GM12878 (cell line): Measurements from ENCODE around the gene COL5A1. TPM values are rescaled to one million over a fixed set of nuclear protein-coding genes. Genes with fewer than 3 reads are reported as not detected.

ENCODE experiments used
- ATAC-seq: fragments of 200-7000 bp; cut with Tn5 transposase; 3 replicates; pipeline ENCODE4 v1.9.1; 2020; ENCODE audit warnings: mild to moderate bottlenecking, moderate library complexity
- BruUV-seq: library from RNA; stranded (reverse); fragments of 400-500 nt; replicated peaks from 2 replicates; lab custom pipeline; 2021; lab: Mats Ljungman, UMichigan
- CTCF ChIA-PET: fragments of 300-600 bp; sonication (Branson Sonifier 250); formaldehyde crosslinking; extraction: SDS; loops from one replicate; lab custom pipeline; 2021; ENCODE audit warnings: inconsistent platforms; lab: Yijun Ruan, JAX
- POLR2A ChIA-PET: fragments of 350-600 bp; formaldehyde crosslinking; extraction: SDS; loops from one replicate; lab custom pipeline; 2021; ENCODE audit warnings: inconsistent platforms; lab: Charles Lee
- RAD21 ChIA-PET: fragments of 300-600 bp; sonication (Branson Sonifier 250); formaldehyde crosslinking; loops from one replicate; lab custom pipeline; 2023; ENCODE audit warnings: antibody characterized with exemption; ENCODE audit not compliant: unreplicated experiment; lab: Charles Lee
- SMC1A ChIA-PET: fragments of 300-600 bp; sonication (Branson Sonifier 250); formaldehyde crosslinking; loops from one replicate; lab custom pipeline; 2023; ENCODE audit not compliant: unreplicated experiment, uncharacterized antibody; lab: Charles Lee
- DNase-seq: peaks from one replicate; pipeline ENCODE4 v3.0.0-alpha.2; 2011; ENCODE audit warnings: low read depth, low spot score
- FAIRE-seq: peaks from 3 replicates; lab custom pipeline; 2011; peaks lifted over from hg19 to GRCh38; lab: Jason Lieb, UNC
- H2AFZ ChIP-seq: 2 replicates; pipeline ENCODE4 v1.6.0; 2011; ENCODE audit warnings: low read depth, low read length, control low read depth; ENCODE audit not compliant: control insufficient read depth
- H3K27ac ChIP-seq: 2 replicates; pipeline ENCODE4 v1.5.1; 2011; ENCODE audit warnings: control low read depth; ENCODE audit not compliant: control insufficient read depth, insufficient read depth
- H3K27me3 ChIP-seq, 2 experiments: replicated peaks in 1 of 2; 2 replicates each; pipeline versions ENCODE4 v1.6.0 to v1.6.1; 2011; ENCODE audit warnings: low read length in 1 of 2; ENCODE audit not compliant: control insufficient read depth in 2 of 2, insufficient read depth in 2 of 2
- H3K36me3 ChIP-seq, 2 experiments: 2 replicates each; pipeline ENCODE4 v1.5.1; 2011; ENCODE audit warnings: low read length in 1 of 2; ENCODE audit not compliant: control insufficient read depth in 2 of 2, insufficient read depth in 2 of 2
- H3K4me1 ChIP-seq: 2 replicates; pipeline ENCODE4 v1.6.1; 2011; ENCODE audit warnings: mild to moderate bottlenecking, low read length, moderate library complexity, mixed read lengths; ENCODE audit not compliant: control insufficient read depth, insufficient read depth
- H3K4me2 ChIP-seq: 2 replicates; pipeline ENCODE4 v1.6.0; 2011; ENCODE audit warnings: control low read depth; ENCODE audit not compliant: control insufficient read depth, insufficient read depth
- H3K4me3 ChIP-seq: fragments of 200-600 bp; sonication (generic); 2 replicates; pipeline ENCODE4 v1.5.1; 2016
- H3K79me2 ChIP-seq: 2 replicates; pipeline ENCODE4 v1.6.0; 2011; ENCODE audit warnings: low read length; ENCODE audit not compliant: control insufficient read depth, insufficient read depth
- H3K9ac ChIP-seq: 2 replicates; pipeline ENCODE4 v1.8.0; 2011; ENCODE audit warnings: low read length, control low read depth, mixed read lengths; ENCODE audit not compliant: control insufficient read depth, insufficient read depth
- H3K9me3 ChIP-seq: replicated peaks from 3 replicates; pipeline ENCODE4 v1.5.1; 2011; ENCODE audit warnings: mild to moderate bottlenecking, low read length; ENCODE audit not compliant: control insufficient read depth, insufficient read depth
- H4K20me1 ChIP-seq: 2 replicates; pipeline ENCODE4 v1.6.0; 2011; ENCODE audit not compliant: control insufficient read depth, insufficient read depth
- CEBPB ChIP-seq, 2 experiments: fragments of 150-350 bp in 1 of 2; IDR thresholded peaks; 2 replicates each; pipeline ENCODE4 v1.6.1; 2012 to 2014; ENCODE audit warnings: low read depth in 2 of 2, low read length in 2 of 2, borderline replicate concordance in 1 of 2, inconsistent platforms in 1 of 2
- CEBPZ ChIP-seq: fragments of 150-350 bp; IDR thresholded peaks from 2 replicates; pipeline ENCODE4 v1.6.1; 2016; ENCODE audit warnings: low read depth, low read length
- HDGF ChIP-seq: fragments of 450-650 bp; IDR thresholded peaks from 2 replicates; pipeline ENCODE4 v1.6.1; 2016; ENCODE audit warnings: antibody characterized with exemption
- NFYA ChIP-seq: IDR thresholded peaks from 2 replicates; pipeline ENCODE4 v1.6.1; 2011; ENCODE audit warnings: low read depth, mild to moderate bottlenecking, low read length, improper control_type of control experiment, borderline replicate concordance
- RAD51 ChIP-seq: fragments of 450-650 bp; IDR thresholded peaks from 2 replicates; pipeline ENCODE4 v1.6.1; 2016; ENCODE audit warnings: moderate library complexity, mild to moderate bottlenecking, inconsistent platforms
- RELB ChIP-seq: fragments of 450-650 bp; IDR thresholded peaks from 2 replicates; pipeline ENCODE4 v1.6.1; 2017; ENCODE audit warnings: low read depth, mild to moderate bottlenecking, moderate library complexity
- STAT1 ChIP-seq: fragments of 450-650 bp; conservative IDR thresholded peaks from 2 replicates; pipeline ENCODE4 v1.6.1; 2014; ENCODE audit warnings: antibody characterized with exemption, mild to moderate bottlenecking
- WGBS: methylation state at CpG from one replicate; pipeline ENCODE4 v1.1.6; 2016; ENCODE audit warnings: low lambda C conversion rate; ENCODE audit not compliant: insufficient replicate concordance, insufficient coverage; ENCODE audit errors: missing lambda C conversion rate; 5-methylcytosine and 5-hydroxymethylcytosine counted together
- in situ Hi-C: fragments of 300-500 bp; cut with MboI; formaldehyde crosslinking; loops from 9 replicates; pipeline ENCODE4 v1.14.3; 2018; ENCODE audit warnings: mixed read lengths
- intact Hi-C: fragments of 100-400 bp; cut with micrococcal nuclease; formaldehyde crosslinking; loops from one replicate; pipeline ENCODE4 v1.14.2; 2022; ENCODE audit not compliant: unreplicated experiment
- polyA plus RNA-seq, 11 experiments: library from polyadenylated mRNA; depleted of rRNA in 4 of 11; unstranded in 6 of 11; stranded (reverse) in 5 of 11; fragments of >200 nt; fragmentation: Nextera tagmentation in 4 of 11; fragmentation: Illumina TruSeq in 1 of 11; extraction: Ambion mirVana in 4 of 11; extraction: Trizol in 1 of 11; gene quantifications; 1 replicate in 1 of 11; 2 replicates in 10 of 11; pipeline versions ENCODE4 v1.2.1 to v1.2.3, GENCODE V29; 2011 to 2016; ENCODE audit warnings: inconsistent platforms in 2 of 11, missing spikeins in 2 of 11, low read depth in 1 of 11
- total RNA-seq, 4 experiments: library from RNA; depleted of rRNA in 3 of 4; stranded (reverse); fragments of >200 nt in 3 of 4; fragmentation: Illumina TruSeq in 1 of 4; extraction: Trizol in 1 of 4; gene quantifications; 2 replicates each; pipeline versions ENCODE4 v1.2.1 to v1.2.3, GENCODE V29; 2013 to 2021

COL5A1 gene
- total and polyA plus RNA-seq, 10 of the 15 experiments (the other 5 are each of a cell fraction or from before 2014, with no cell fraction given): under 0.01 to 0.15 (median 0.13) TPM; not detected in 4

GRCh38 chr9:134813841-134814240, 172.2 kb downstream of the COL5A1 start:
- Histone ChIP-seq H3K4me3 (no peak overlapping the region), H3K79me2 (no peaks in the 10 kb centered on the region), H3K9ac (no peak overlapping the region), H4K20me1 (no peaks in the 10 kb centered on the region; the same call in 1 of the 2 replicates), H3K4me1 (no peaks in the 10 kb centered on the region), H3K27ac (no peak overlapping the region), H3K9me3 (no peaks in the 10 kb centered on the region), H3K36me3 (no peaks in the 10 kb centered on the region), H3K27me3 (no peaks in the 10 kb centered on the region; a peak in 1 of 4 replicates), H2AFZ (no peak overlapping the region), H3K4me2 (no peak overlapping the region)
- ChIA-PET RAD21 (no interaction called here), SMC1A (no interaction called here), POLR2A (no interaction called here), CTCF (no interaction called here)
- intact Hi-C loops: no loop called here
- FAIRE-seq: no peak
- no peak for DNase-seq
- no peak for TF ChIP-seq HDGF
- no peak for TF ChIP-seq CEBPZ
- no peak for TF ChIP-seq CEBPB (IDR thresholded peaks at IDR 0.05; ENCODE audit: borderline replicate concordance in 1 of 2, low read depth in 2 of 2, low read length in 2 of 2)
- TF ChIP-seq RELB: no peak
- TF ChIP-seq NFYA: no peak
- TF ChIP-seq STAT1: no peak
- TF ChIP-seq RAD51: no peak
- BruUV-seq: no TSS peak
- WGBS: 34% methylated on average over 19 of the region's 19 CpGs
- in situ Hi-C loops: no loop called here
- no peak for ATAC-seq
